ENCODE measurements around the gene OSBPL3. TPM values are rescaled to one million over a fixed set of nuclear protein-coding genes. Genes with fewer than 3 reads are reported as not detected.
"Not testable (repeated sequence)": the region's sequence is repeated elsewhere in the genome, so short reads cannot be mapped to it uniquely, and the experiment has no call there.

Gene OSBPL3
- total and polyA plus RNA-seq, 2 donors, result 9.1 to 23.3 TPM

DNA sequence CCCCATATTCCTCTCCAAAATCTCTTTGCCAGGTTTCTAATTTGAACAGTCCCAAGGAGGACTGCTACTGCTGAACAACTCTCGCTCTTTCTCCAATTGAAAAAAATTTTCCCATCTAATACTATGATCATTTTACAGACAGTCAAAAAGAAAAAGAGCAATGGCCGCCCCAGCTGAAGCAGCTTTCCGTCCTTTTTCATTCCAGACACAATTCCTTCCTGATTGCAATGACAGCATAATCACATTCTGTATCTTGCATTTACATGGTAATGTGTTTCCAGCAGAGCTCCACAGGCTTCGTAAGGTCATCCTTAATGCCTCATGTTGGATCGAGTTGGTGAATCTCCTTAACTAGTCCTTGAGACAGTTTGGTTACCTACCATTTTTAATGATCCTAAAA, 177.7 kb downstream of the OSBPL3 start:
- WGBS, result 98% methylated on average over 5 of the region's 5 CpGs
- peaks cover 10 to 25% of the 10 kb centered on the region in 2 donors for H3K36me3 ChIP-seq (ENCODE audit: control insufficient read depth in 2 of 2, insufficient read depth in 2 of 2, low read length in 1 of 2)
- no peak overlapping the region for H3K27ac ChIP-seq (ENCODE audit: low read depth in 1 of 2, low read length in 1 of 2)
- H3K4me1 ChIP-seq (ENCODE audit: control insufficient read depth in 2 of 2, insufficient read depth in 2 of 2, low read length in 2 of 2), result no peaks in the 10 kb centered on the region
- no peak overlapping the region for H3K4me3 ChIP-seq (ENCODE audit: low read length in 2 of 2)
- no peaks in the 10 kb centered on the region for H3K27me3 ChIP-seq (ENCODE audit: control insufficient read depth in 2 of 2, insufficient read depth in 1 of 2, low read length in 1 of 2)
- no peak for DNase-seq (ENCODE audit: low read depth in 6 of 9, low spot score in 9 of 9)
- no peaks in the 10 kb centered on the region for H3K9me3 ChIP-seq (ENCODE audit: control insufficient read depth in 2 of 2, insufficient read depth in 1 of 2, low read length in 1 of 2)

DNA sequence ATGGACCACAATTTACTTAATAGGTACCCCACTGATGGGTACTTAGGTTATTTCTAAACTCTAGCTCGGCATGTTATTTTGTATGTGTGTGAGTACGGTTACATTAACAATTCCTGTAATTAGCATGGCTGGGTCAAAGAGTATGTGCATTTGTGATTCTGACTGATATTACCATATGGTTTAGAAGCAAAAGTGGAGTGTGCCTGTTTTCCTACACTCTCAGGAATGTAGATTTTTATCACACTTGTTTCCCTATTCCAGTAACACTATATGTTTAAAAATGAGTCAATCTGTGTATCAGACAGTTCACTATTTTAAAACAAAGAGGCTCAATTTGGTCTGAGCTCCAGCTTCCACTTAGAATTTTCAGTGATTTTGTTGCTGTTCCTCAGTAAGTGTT, 178.1 kb downstream of the OSBPL3 start:
- Histone ChIP-seq H3K4me3 (ENCODE audit: low read length in 2 of 2) (no peak overlapping the region), H3K27ac (ENCODE audit: low read depth in 1 of 2, low read length in 1 of 2) (no peak overlapping the region), H3K9me3 (ENCODE audit: control insufficient read depth in 2 of 2, insufficient read depth in 1 of 2, low read length in 1 of 2) (no peaks in the 10 kb centered on the region), H3K4me1 (ENCODE audit: control insufficient read depth in 2 of 2, insufficient read depth in 2 of 2, low read length in 2 of 2) (no peaks in the 10 kb centered on the region), H3K27me3 (ENCODE audit: control insufficient read depth in 2 of 2, insufficient read depth in 1 of 2, low read length in 1 of 2) (no peaks in the 10 kb centered on the region), H3K36me3 (ENCODE audit: control insufficient read depth in 2 of 2, insufficient read depth in 2 of 2, low read length in 1 of 2) (peaks cover 10 to 25% of the 10 kb centered on the region in 2 donors)
- DNase-seq (ENCODE audit: low read depth in 6 of 9, low spot score in 9 of 9), result no peak
- 99% methylated on average over 2 of the region's 2 CpGs for WGBS

DNA sequence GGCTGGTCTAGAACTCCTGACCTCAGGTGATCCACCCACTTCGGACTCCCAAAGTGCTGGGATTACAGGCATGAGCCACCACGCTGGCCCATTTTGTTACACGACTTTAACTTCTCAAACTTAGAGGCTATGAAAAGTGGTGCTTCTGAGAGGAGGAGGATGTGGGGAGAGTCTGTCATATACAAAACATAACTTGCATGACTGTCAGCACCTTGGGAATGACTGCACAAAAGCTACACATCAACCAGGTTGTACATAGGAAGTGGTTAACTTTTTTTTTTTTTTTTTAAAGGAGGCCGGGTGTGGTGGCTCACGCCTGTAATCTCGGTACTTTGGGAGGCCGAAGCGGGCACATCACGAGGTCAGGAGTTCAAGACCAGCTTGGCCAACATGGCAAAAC, 179.3 kb downstream of the OSBPL3 start:
- no peak for DNase-seq (ENCODE audit: low read depth in 6 of 9, low spot score in 9 of 9)
- Histone ChIP-seq H3K27me3 (ENCODE audit: control insufficient read depth in 2 of 2, insufficient read depth in 1 of 2, low read length in 1 of 2) (no peaks in the 10 kb centered on the region), H3K4me1 (ENCODE audit: control insufficient read depth in 2 of 2, insufficient read depth in 2 of 2, low read length in 2 of 2) (no peaks in the 10 kb centered on the region), H3K36me3 (ENCODE audit: control insufficient read depth in 2 of 2, insufficient read depth in 2 of 2, low read length in 1 of 2) (peaks cover 10 to 25% of the 10 kb centered on the region in 2 donors), H3K4me3 (ENCODE audit: low read length in 2 of 2) (no peak overlapping the region), H3K27ac (ENCODE audit: low read depth in 1 of 2, low read length in 1 of 2) (no peak overlapping the region), H3K9me3 (ENCODE audit: control insufficient read depth in 2 of 2, insufficient read depth in 1 of 2, low read length in 1 of 2) (no peaks in the 10 kb centered on the region)
- WGBS, result 98% methylated on average over 9 of the region's 9 CpGs

DNA sequence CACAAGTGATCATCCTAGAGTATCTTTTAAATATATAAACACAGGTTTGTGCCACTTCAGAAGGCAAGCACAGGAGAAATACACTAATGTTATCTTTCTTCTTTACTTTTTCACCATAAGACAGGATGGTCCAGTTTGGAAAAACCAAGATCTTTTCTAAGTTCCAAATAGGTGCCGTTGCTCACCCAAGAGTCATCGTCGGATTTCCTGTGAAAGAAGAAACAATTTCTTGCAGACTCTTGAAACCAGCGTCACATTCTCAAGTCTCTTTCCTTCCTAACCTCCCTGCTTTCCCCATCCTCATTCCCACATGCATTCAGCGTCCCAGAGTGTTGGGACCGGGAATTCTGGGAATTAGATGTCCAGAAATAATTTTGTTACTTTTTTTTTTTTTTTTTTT, 179.9 kb downstream of the OSBPL3 start:
- DNase-seq (ENCODE audit: low read depth in 6 of 9, low spot score in 9 of 9), result no peak
- H3K4me1 ChIP-seq (ENCODE audit: control insufficient read depth in 2 of 2, insufficient read depth in 2 of 2, low read length in 2 of 2), result no peaks in the 10 kb centered on the region
- no peaks in the 10 kb centered on the region for H3K27me3 ChIP-seq (ENCODE audit: control insufficient read depth in 2 of 2, insufficient read depth in 1 of 2, low read length in 1 of 2)
- H3K9me3 ChIP-seq (ENCODE audit: control insufficient read depth in 2 of 2, insufficient read depth in 1 of 2, low read length in 1 of 2), result no peaks in the 10 kb centered on the region
- no peak overlapping the region for H3K4me3 ChIP-seq (ENCODE audit: low read length in 2 of 2)
- no peak overlapping the region for H3K27ac ChIP-seq (ENCODE audit: low read depth in 1 of 2, low read length in 1 of 2)
- peaks cover 12 to 25% of the 10 kb centered on the region in 2 donors for H3K36me3 ChIP-seq (ENCODE audit: control insufficient read depth in 2 of 2, insufficient read depth in 2 of 2, low read length in 1 of 2)
- 88% methylated on average over 6 of the region's 6 CpGs for WGBS

DNA sequence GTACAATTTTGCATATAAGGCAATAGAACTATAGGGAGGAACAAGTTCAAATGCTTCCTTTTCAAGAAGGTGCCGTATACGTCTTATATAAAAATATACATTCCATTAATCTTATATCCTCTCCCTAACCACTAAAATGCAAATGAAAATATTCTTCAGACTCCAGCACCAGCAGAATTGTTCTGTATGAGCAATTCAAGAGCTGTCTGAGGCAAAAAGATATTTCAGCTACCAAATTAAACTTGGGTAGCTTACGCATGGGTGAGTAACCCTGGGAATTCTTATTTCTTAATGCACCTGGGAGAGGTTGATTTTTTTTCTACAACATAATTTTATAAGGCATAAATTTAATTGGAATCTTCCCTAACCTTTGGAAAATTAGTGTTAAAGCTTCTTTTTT, 180.5 kb downstream of the OSBPL3 start:
- H3K4me1 ChIP-seq (ENCODE audit: control insufficient read depth in 2 of 2, insufficient read depth in 2 of 2, low read length in 2 of 2), result no peaks in the 10 kb centered on the region
- no peaks in the 10 kb centered on the region for H3K9me3 ChIP-seq (ENCODE audit: control insufficient read depth in 2 of 2, insufficient read depth in 1 of 2, low read length in 1 of 2)
- H3K27ac ChIP-seq (ENCODE audit: low read depth in 1 of 2, low read length in 1 of 2), result no peak overlapping the region
- over 99% methylated on average over 3 of the region's 3 CpGs for WGBS
- no peak overlapping the region for H3K4me3 ChIP-seq (ENCODE audit: low read length in 2 of 2)
- peaks cover 15 to 25% of the 10 kb centered on the region in 2 donors for H3K36me3 ChIP-seq (ENCODE audit: control insufficient read depth in 2 of 2, insufficient read depth in 2 of 2, low read length in 1 of 2)
- no peaks in the 10 kb centered on the region for H3K27me3 ChIP-seq (ENCODE audit: control insufficient read depth in 2 of 2, insufficient read depth in 1 of 2, low read length in 1 of 2)
- no peak for DNase-seq (ENCODE audit: low read depth in 6 of 9, low spot score in 9 of 9)

DNA sequence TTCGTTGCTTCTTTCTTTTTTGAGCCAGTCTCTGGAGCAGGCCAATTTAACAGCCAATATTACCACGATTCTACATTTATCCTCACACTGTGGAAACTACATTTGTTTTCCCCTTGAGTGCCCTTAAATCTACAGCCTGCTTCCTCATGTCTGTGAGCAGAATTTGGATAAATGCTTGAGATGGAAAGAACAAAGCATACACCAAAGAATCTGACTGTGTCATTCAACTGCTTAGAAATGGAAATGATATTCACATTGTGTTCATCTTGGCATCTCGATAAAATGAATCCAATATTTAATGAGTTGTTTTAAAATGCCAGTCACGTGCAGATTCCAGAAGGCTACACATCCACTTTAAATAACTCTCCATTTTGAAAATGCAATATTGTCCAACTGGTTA, 181.7 kb downstream of the OSBPL3 start:
- H3K4me3 ChIP-seq (ENCODE audit: low read length in 2 of 2), result no peak overlapping the region
- peaks cover 8 to 14% of the 10 kb centered on the region in 2 donors for H3K36me3 ChIP-seq (ENCODE audit: control insufficient read depth in 2 of 2, insufficient read depth in 2 of 2, low read length in 1 of 2)
- no peak overlapping the region for H3K27ac ChIP-seq (ENCODE audit: low read depth in 1 of 2, low read length in 1 of 2)
- no peaks in the 10 kb centered on the region for H3K27me3 ChIP-seq (ENCODE audit: control insufficient read depth in 2 of 2, insufficient read depth in 1 of 2, low read length in 1 of 2)
- H3K9me3 ChIP-seq (ENCODE audit: control insufficient read depth in 2 of 2, insufficient read depth in 1 of 2, low read length in 1 of 2), result no peaks in the 10 kb centered on the region
- 97% methylated on average over 4 of the region's 4 CpGs for WGBS
- no peak for DNase-seq (ENCODE audit: low read depth in 6 of 9, low spot score in 9 of 9)
- H3K4me1 ChIP-seq (ENCODE audit: control insufficient read depth in 2 of 2, insufficient read depth in 2 of 2, low read length in 2 of 2), result no peaks in the 10 kb centered on the region

DNA sequence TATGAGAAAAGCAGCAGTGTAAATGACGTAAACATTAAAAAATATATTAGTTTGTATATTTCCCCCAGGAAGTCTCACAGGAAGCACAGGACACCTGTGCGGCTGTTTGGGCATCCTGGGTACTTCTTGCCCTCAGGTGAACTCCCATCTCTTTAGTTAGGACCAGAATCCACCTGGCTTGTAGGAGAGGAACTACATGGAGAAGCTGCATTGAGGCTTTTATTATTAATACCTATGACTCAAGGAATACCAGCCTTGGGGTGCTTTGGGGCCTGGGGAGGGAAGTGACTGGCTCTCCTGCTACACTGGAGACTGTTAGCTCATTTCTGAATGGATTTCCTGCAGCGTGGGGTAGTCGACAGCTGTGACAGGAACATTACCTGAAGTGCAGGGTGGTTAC, 182.7 kb downstream of the OSBPL3 start:
- Histone ChIP-seq H3K4me3 (ENCODE audit: low read length in 2 of 2) (no peak overlapping the region), H3K27ac (ENCODE audit: low read depth in 1 of 2, low read length in 1 of 2) (no peak overlapping the region), H3K9me3 (ENCODE audit: control insufficient read depth in 2 of 2, insufficient read depth in 1 of 2, low read length in 1 of 2) (no peaks in the 10 kb centered on the region), H3K4me1 (ENCODE audit: control insufficient read depth in 2 of 2, insufficient read depth in 2 of 2, low read length in 2 of 2) (no peaks in the 10 kb centered on the region), H3K27me3 (ENCODE audit: control insufficient read depth in 2 of 2, insufficient read depth in 1 of 2, low read length in 1 of 2) (no peaks in the 10 kb centered on the region), H3K36me3 (ENCODE audit: control insufficient read depth in 2 of 2, insufficient read depth in 2 of 2, low read length in 1 of 2) (peaks cover 6 to 9% of the 10 kb centered on the region in 2 donors)
- 96% methylated on average over 4 of the region's 4 CpGs for WGBS
- no peak for DNase-seq (ENCODE audit: low read depth in 6 of 9, low spot score in 9 of 9)

DNA sequence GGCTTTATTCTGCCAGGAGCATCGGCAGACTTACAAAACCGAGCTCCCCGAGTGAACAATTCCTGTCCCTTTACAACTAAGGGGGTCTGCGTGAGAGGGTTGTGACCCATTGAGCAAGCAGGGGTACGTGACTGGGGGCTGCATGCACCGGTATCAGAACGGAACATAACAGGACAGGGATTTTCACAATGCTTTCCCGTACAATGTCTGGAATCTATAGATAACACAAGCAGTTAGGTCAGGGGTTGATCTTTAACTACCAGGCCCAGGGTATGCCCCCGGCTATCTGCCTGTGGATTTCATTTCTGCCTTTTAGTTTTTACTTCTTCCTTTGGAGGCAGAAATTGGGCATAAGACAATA, 184.6 kb downstream of the OSBPL3 start:
- WGBS, result 98% methylated on average over 9 of the region's 9 CpGs
- Histone ChIP-seq H3K36me3 (ENCODE audit: control insufficient read depth in 2 of 2, insufficient read depth in 2 of 2, low read length in 1 of 2) (peaks cover 0 to 5% of the 10 kb centered on the region in 2 donors), H3K27me3 (ENCODE audit: control insufficient read depth in 2 of 2, insufficient read depth in 1 of 2, low read length in 1 of 2) (no peaks in the 10 kb centered on the region), H3K9me3 (ENCODE audit: control insufficient read depth in 2 of 2, insufficient read depth in 1 of 2, low read length in 1 of 2) (no peaks in the 10 kb centered on the region), H3K27ac (ENCODE audit: low read depth in 1 of 2, low read length in 1 of 2) (no peak overlapping the region), H3K4me1 (ENCODE audit: control insufficient read depth in 2 of 2, insufficient read depth in 2 of 2, low read length in 2 of 2) (no peaks in the 10 kb centered on the region), H3K4me3 (ENCODE audit: low read length in 2 of 2) (no peak overlapping the region)
- DNase-seq (ENCODE audit: low read depth in 6 of 9, low spot score in 9 of 9), result no peak

DNA sequence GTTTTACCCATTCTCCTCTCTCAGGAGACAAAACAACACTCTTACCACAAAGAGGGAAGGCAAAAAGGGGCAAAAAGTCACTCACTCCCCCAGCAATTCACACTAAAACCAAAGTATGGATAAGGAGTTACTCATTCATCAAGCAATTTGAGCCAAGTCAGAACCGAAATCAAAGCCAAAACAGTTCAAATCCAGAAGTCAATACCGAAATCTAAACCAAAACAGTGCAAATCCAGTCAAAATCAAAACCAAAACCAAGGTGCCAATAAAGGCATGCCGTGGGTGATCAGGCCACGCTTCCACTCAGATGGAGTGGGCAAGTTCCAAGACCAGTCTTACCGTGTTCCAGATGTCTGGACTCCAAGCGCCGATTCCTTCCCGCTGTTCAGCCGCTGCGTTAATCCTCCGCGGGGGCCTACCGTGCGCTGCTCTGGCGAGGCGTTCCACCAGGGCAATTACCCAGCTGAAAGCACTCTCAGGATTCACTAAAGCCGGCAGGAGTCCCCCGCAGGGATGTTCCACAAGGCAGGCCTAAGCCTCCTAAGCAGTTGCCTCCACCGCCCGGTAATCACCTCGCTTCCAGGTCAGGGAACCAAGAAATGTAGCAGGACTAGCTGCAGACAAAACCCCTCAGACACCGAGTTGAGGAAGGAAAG, 185.1 kb downstream of the OSBPL3 start:
- H3K4me1 ChIP-seq (ENCODE audit: control insufficient read depth in 2 of 2, insufficient read depth in 2 of 2, low read length in 2 of 2); DNase-seq (ENCODE audit: low read depth in 6 of 9, low spot score in 9 of 9); H3K4me3 ChIP-seq (ENCODE audit: low read length in 2 of 2); H3K36me3 ChIP-seq (ENCODE audit: control insufficient read depth in 2 of 2, insufficient read depth in 2 of 2, low read length in 1 of 2); H3K27me3 ChIP-seq (ENCODE audit: control insufficient read depth in 2 of 2, insufficient read depth in 1 of 2, low read length in 1 of 2); H3K9me3 ChIP-seq (ENCODE audit: control insufficient read depth in 2 of 2, insufficient read depth in 1 of 2, low read length in 1 of 2); H3K27ac ChIP-seq (ENCODE audit: low read depth in 1 of 2, low read length in 1 of 2): not testable (repeated sequence)
- 98% methylated on average over 22 of the region's 22 CpGs for WGBS

Data from thymus (tissue), 11 donors.